Measurements from ENCODE around the gene ACSF3.

ACSF3 gene

DNA sequence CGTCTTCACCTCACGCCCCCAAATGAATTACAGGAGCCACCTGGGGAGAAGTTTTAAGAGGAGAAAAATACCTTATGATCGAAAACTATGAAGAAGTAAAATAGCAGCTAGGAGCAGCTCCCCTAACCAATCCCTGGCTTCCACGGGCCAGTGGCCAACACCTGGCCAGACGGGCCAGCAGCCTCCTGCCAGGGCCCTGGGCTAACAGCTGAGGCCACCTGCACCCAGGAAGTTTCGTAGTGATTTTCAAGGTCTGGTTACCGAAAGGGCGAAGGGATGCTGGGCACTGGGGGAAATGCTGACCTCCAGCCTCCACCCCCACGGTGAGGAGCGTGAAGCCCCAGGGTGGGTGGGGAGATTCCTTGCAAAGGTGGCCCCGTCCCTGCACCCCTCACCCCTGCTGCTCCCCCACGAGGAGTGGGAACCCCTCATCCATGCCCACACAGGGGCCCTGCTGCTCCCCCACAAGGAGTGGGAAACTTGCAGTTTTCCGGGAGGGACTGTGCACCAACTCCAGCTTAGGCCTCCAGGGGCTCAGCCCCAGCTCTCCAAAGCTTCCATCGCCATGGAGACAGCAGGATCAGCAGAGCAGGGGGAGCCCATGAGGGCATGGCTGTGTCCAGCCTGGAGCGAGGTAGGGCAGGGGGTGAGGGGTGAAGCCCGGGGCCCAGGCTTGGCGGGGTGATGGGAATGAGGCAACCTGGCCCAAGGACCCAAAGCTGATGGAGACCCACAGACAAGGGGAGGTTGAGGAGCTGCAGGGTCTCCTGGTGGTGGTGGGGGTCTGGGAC lies 31.9 kb upstream of the ACSF3 start:
- no peak for DNase-seq (ENCODE audit: extremely low read depth, low read depth)
- H3K4me3 ChIP-seq (replicated peaks; ENCODE audit: low read depth, low read length): no peak overlapping the region
- TF ChIP-seq, protein P1, sequence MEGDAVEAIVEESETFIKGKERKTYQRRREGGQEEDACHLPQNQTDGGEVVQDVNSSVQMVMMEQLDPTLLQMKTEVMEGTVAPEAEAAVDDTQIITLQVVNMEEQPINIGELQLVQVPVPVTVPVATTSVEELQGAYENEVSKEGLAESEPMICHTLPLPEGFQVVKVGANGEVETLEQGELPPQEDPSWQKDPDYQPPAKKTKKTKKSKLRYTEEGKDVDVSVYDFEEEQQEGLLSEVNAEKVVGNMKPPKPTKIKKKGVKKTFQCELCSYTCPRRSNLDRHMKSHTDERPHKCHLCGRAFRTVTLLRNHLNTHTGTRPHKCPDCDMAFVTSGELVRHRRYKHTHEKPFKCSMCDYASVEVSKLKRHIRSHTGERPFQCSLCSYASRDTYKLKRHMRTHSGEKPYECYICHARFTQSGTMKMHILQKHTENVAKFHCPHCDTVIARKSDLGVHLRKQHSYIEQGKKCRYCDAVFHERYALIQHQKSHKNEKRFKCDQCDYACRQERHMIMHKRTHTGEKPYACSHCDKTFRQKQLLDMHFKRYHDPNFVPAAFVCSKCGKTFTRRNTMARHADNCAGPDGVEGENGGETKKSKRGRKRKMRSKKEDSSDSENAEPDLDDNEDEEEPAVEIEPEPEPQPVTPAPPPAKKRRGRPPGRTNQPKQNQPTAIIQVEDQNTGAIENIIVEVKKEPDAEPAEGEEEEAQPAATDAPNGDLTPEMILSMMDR (IDR thresholded peaks at IDR 0.05; ENCODE audit: low read depth, low read length, missing control alignments): no peak

DNA sequence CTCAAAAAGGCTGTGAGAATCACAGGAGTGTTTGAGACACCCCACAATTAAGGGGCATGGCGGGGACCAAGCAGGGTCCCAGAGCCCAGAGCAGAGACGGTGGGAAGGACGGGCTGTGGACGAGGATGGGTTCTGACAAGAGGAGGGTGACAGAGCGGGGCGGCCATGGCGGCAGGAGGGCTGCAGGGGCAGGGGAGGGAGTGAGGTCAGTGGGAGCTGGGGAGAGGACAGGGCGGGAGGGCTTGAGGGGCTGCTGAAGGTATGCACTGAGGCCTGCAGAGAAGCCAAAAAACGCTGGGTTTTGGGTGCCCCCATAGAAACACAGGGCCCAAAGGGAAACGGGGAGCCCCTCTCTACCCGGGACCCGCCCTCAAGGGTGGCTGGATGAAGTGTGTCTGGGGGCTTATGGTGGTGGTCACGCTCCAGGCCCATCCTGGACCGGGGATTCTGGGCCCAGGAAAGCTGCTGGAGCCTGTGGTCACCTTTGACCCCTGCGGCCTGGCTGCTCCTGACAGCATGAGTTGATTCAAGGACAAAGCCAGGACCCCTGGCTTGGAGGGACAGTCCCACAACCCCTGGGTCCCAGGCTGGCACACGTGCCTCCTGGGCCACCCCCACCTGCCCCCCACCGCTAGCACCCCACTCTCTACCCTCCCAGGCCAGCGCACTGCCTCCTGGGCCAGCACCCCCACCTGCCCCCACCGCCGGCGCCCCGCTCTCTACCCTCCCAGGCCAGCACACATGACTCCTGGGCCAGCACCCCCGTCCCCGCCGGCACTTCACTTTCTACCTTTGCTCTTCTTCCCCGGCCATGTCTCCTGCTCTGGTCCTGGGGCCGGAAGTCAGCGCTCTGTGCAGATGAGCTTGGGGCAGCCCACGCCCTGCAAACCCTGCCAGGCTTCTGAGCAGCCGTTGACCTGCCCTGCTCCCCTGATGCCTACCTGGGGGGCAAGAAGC lies 31.0 kb upstream of the ACSF3 start:
- TF ChIP-seq, protein P1 (IDR thresholded peaks at IDR 0.05; ENCODE audit: low read depth, low read length, missing control alignments): no peak
- H3K4me3 ChIP-seq (replicated peaks; ENCODE audit: low read depth, low read length): no peak overlapping the region
- DNase-seq (ENCODE audit: extremely low read depth, low read depth): no peak

DNA sequence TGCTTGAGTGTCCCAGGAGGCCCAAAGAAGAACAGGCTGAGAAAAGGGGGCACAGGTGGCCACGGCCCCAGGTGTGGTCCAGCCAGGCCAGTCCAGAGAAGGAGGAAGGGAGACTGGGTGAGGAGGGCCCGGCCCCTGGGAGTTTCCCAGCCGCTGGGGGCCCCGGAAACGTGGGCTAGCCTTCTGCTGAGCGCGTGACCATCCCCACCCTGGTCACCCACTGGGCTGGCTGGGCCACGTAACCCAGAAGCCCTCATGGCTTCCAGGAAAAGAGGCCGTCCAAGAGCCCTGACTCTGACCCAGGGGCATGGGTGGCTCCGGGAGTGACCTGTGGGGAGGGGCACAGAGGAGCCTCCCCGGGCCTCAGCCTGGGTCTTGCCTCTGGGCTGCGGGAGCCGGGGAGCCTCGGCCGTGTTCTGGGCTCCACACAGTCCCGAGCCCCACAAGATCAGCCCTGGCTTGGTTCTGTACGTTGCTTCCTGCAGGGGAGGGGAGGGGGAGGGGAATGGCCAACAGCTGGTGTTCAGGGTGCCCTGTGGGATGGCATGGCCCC lies 29.8 kb upstream of the ACSF3 start:
- H3K4me3 ChIP-seq (replicated peaks; ENCODE audit: low read depth, low read length): no peak overlapping the region
- TF ChIP-seq, protein P1 (IDR thresholded peaks at IDR 0.05; ENCODE audit: low read depth, low read length, missing control alignments): no peak
- DNase-seq (ENCODE audit: extremely low read depth, low read depth): no peak

DNA sequence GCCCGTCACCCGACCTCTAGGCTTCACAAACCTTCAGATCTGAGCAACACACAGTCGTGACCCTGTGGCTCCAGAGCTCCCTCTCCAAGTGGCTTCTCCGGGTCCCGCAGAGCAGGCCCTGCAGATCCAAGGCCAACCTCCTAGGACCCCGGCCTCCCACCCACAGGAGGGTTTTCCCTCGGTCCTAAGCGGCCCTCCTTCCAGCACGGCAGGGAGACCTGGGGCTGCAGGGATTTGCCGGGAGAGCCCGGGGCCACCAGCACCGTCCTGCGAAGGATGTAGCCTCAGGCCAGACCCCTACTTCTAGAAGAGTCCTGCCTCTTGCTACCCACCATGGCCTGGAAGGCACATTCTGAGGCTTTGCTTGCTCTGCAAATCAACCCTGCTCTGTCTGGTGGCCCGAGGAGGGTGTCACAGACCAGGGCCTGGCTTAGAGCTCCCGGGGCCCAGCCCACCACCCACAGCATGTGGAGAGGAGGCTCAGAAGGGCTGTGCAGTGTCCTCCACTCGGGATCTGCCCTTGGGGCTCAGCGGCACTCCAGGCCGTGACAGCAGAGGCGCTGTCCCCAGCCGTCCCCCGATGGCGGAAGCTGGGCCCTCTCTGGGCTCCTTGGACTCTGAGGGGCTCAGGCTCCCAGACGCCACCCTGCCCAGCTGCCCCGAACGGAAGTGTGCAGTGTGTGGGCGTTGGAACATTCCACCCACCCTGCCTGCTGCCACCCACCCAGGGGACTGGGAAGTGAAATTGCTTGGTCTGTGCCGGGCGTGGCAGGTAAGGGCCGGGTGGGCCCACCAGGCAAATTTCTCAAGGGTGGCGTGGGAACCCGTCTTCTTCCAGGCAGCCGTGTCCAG lies 28.8 kb upstream of the ACSF3 start:
- TF ChIP-seq, protein P1 (IDR thresholded peaks at IDR 0.05; ENCODE audit: low read depth, low read length, missing control alignments): no peak
- H3K4me3 ChIP-seq (replicated peaks; ENCODE audit: low read depth, low read length): no peak overlapping the region
- no peak for DNase-seq (ENCODE audit: extremely low read depth, low read depth)

DNA sequence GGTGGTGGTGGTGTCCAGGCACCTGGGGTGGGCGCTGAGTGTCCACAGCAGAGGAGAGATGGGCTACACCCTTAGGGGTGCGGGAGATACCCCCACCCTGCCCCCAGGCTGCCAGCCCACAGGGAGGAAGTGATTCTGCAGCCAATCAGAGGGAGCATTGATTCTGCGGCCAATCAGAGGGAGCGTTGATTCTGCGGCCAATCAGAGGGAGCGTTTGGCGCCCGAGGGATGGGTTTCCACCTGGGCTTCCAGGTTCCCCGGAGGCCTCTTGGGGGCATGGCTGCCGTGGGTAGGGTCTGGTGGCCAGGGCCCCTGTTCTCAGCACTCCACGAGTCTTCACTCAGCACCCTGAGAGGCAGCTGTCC lies 28.2 kb upstream of the ACSF3 start:
- no peak for DNase-seq (ENCODE audit: extremely low read depth, low read depth)
- no peak overlapping the region for H3K4me3 ChIP-seq (replicated peaks; ENCODE audit: low read depth, low read length)
- TF ChIP-seq, protein P1 (IDR thresholded peaks at IDR 0.05; ENCODE audit: low read depth, low read length, missing control alignments): no peak

DNA sequence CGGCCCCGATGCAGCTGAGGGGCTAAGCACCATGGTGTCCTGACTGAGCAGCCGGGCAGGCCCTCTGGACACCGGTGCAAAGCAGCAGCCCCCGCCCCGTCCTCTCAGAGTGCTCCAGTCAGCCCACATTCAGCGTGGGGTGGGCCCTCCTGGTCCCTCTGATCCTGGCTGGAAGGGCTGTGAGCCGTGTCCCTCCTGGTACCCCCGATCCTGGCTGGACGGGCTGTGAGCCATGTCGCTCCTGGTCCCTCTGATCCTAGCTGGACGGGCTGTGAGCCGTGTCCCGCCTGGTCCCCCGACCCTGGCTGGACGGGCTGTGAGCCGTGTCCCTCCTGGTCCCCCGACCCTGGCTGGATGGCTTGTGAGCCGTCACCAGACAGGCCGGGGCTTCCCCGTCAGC lies 26.9 kb upstream of the ACSF3 start:
- H3K4me3 ChIP-seq (replicated peaks; ENCODE audit: low read depth, low read length): no peak overlapping the region
- DNase-seq (ENCODE audit: extremely low read depth, low read depth): no peak
- TF ChIP-seq, protein P1 (IDR thresholded peaks at IDR 0.05; ENCODE audit: low read depth, low read length, missing control alignments): no peak

All from HFF-Myc (cell line).